ENCODE data around the gene BNC1.

DNA sequence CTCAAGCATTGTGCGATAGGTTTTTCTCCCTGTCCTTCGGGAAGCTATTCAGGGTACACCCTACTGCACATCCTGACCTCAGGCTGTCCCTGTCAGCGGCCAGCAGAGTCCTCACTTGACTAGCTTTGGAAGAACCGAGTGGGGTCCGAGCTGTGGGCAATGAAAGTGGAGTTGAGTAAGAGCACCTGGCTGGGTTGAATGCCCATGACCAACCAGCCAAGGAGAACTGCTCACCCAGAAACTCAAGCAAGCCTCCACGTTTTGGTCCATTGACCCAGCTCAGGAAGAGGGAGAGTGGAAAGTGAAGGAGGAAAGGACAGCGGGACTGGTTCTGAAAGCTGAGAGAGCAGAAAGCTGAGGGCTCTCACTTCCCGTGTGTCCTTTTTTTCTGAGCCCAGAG lies 40.8 kb downstream of the BNC1 start:
- TF ChIP-seq, protein P1, sequence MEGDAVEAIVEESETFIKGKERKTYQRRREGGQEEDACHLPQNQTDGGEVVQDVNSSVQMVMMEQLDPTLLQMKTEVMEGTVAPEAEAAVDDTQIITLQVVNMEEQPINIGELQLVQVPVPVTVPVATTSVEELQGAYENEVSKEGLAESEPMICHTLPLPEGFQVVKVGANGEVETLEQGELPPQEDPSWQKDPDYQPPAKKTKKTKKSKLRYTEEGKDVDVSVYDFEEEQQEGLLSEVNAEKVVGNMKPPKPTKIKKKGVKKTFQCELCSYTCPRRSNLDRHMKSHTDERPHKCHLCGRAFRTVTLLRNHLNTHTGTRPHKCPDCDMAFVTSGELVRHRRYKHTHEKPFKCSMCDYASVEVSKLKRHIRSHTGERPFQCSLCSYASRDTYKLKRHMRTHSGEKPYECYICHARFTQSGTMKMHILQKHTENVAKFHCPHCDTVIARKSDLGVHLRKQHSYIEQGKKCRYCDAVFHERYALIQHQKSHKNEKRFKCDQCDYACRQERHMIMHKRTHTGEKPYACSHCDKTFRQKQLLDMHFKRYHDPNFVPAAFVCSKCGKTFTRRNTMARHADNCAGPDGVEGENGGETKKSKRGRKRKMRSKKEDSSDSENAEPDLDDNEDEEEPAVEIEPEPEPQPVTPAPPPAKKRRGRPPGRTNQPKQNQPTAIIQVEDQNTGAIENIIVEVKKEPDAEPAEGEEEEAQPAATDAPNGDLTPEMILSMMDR (IDR thresholded peaks at IDR 0.05; ENCODE audit: poor library complexity) = no peak
- no peak for TF ChIP-seq EZH2 (IDR thresholded peaks at IDR 0.05; ENCODE audit: borderline replicate concordance)

Data from hepatocyte (in vitro differentiated cells).